ENCODE data around the gene SLC5A4.
"Not testable (repeated sequence)": the region's sequence is repeated elsewhere in the genome, so short reads cannot be mapped to it uniquely, and the experiment has no call there.

SLC5A4 gene

GRCh38 chr22:32202539-32203180, 52.5 kb downstream of the SLC5A4 start:
- in situ Hi-C loops (cut with MboI; ENCODE audit: low sequenced_read_pairs, unreplicated experiment), result no loop called here
- peak; percentile 58 for DNase-seq (ENCODE audit: low spot score)
- peak; percentile 7 for TF ChIP-seq CTCF (IDR thresholded peaks at IDR 0.05; ENCODE audit: borderline replicate concordance, control extremely low read depth, extremely low read depth, insufficient read depth, missing control alignments)

- TF ChIP-seq CTCF (IDR thresholded peaks at IDR 0.05; ENCODE audit: borderline replicate concordance, control extremely low read depth, extremely low read depth, insufficient read depth, missing control alignments), result no peak
- DNase-seq (ENCODE audit: low spot score), result no peak
- in situ Hi-C loops (cut with MboI; ENCODE audit: low sequenced_read_pairs, unreplicated experiment), result no loop called here
These were observed 53.0 kb downstream of the SLC5A4 start for GRCh38 chr22:32202161-32202538.

- no peak for TF ChIP-seq CTCF (IDR thresholded peaks at IDR 0.05; ENCODE audit: borderline replicate concordance, control extremely low read depth, extremely low read depth, insufficient read depth, missing control alignments)
- no peak for DNase-seq (ENCODE audit: low spot score)
These were observed 54.4 kb downstream of the SLC5A4 start for GRCh38 chr22:32200752-32201151.

DNA sequence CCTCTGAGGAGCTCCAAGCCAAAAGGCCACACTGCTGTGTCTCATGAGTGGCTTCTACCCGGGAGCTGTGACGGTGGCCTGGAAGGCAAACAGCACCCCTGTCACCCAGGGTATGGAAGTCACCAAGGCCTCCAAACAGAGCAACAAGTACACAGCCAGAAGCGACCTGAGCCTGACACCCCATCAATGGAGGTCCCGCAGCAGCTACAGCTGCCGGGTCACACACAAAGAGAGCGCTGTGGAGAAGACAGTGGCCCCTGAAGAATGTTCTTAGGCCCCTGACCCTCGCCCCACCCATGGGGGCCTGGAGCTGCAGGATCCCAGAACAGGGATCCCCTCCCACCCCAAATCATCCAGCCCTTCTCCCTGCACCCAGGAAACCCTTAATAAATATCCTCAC, 55.2 kb downstream of the SLC5A4 start:
- no peak for TF ChIP-seq CTCF (IDR thresholded peaks at IDR 0.05; ENCODE audit: borderline replicate concordance, control extremely low read depth, extremely low read depth, insufficient read depth, missing control alignments)
- DNase-seq (ENCODE audit: low spot score), result no peak
- in situ Hi-C loops (cut with MboI; ENCODE audit: low sequenced_read_pairs, unreplicated experiment), result no loop called here

More at GRCh38 chr22:32200752-32201151, 54.4 kb downstream of the SLC5A4 start:
- in situ Hi-C loops (cut with MboI; ENCODE audit: low sequenced_read_pairs, unreplicated experiment), result no loop called here

DNA sequence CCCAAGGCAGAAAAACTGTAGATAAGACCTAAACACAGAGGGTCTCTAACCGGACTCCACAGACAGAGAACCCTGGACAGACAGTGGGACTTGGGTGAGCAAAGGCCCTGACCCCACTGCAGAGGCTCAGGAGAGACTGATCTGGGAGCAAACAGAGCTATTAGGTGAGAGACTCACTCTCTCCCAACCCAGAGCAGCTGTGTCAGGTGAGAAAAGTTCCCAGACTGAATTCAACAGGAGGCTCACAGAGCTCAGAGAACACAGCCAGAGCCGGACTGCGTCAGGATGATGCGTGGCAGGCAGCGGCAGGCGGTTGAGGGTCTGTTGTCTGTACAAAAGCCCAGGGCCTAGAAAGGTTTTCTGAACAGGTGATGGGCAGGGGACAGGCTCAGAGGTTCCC, 55.8 kb downstream of the SLC5A4 start:
- no peak for DNase-seq (ENCODE audit: low spot score)
- TF ChIP-seq CTCF (IDR thresholded peaks at IDR 0.05; ENCODE audit: borderline replicate concordance, control extremely low read depth, extremely low read depth, insufficient read depth, missing control alignments), result no peak

GRCh38 chr22:32197553-32198226, 57.5 kb downstream of the SLC5A4 start:
- DNase-seq (ENCODE audit: low spot score); in situ Hi-C loops (cut with MboI; ENCODE audit: low sequenced_read_pairs, unreplicated experiment): not testable (repeated sequence)

More for the DNA sequence above, 55.8 kb downstream of the SLC5A4 start:
- in situ Hi-C loops (cut with MboI; ENCODE audit: low sequenced_read_pairs, unreplicated experiment), result no loop called here

DNA sequence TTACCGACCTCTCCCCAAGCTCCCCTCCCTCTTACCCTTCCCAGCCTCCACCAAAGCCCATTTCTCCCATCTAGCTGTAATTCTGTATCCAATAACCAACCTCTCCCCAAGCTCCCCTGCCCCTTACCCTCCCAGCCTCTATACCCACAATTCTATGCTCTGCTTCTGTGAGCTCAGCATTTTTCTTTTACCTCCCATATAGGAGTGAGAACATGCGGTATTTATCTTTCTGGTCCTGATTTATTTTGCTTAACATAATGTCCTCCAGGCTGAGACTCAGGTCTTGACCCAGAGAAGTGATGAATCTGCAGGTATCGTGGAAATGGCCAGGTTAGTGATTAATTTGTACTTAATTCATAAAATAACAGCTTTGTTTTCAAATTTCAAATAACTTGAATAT, 59.2 kb downstream of the SLC5A4 start:
- in situ Hi-C loops (cut with MboI; ENCODE audit: low sequenced_read_pairs, unreplicated experiment); DNase-seq (ENCODE audit: low spot score): not testable (repeated sequence)

DNA sequence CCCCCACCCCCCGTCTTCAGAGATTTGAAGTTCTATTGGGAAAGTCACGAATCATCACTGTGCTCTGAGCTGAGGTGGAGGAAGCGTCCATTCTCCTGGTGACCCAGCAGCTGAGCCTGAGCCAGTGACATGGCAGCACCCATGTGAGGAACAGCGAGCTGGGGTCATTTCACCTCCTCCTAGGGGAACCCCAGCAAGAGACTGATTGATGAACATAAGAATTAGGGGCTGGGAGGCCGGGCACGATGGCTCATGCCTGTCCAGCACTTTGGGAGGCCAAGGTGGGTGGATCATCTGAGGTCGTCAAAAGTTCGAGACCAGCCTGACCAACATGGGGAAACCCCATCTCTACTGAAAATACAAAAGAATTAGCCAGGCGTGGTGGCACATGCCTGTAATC, 61.8 kb downstream of the SLC5A4 start:
- DNase-seq (ENCODE audit: low spot score); in situ Hi-C loops (cut with MboI; ENCODE audit: low sequenced_read_pairs, unreplicated experiment): not testable (repeated sequence)

DNA sequence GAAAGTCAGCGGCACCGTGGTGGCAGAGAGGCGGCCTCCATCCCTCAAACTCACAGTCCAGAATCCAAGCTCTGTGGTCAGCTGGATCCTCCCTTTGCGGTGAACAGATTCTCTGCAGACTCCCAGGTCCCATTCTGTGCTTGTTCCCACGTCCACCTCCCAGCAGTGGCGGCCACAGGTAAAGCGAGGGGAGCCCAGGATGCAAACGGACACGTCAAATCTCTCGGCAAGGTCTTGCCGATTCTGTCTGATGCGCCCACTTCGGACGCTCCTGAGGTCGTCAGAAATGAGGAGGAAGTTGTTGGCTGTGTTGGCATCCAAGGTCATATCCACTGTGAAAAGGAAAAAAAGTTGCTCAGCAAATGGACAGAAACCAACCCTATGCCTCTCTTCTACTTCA, 64.1 kb downstream of the SLC5A4 start:
- DNase-seq (ENCODE audit: low spot score); in situ Hi-C loops (cut with MboI; ENCODE audit: low sequenced_read_pairs, unreplicated experiment): not testable (repeated sequence)

Measured in GM13976 (cell line).